B cell (primary cell): Measurements from ENCODE around the gene GIMD1. TPM values are rescaled to one million over a fixed set of nuclear protein-coding genes. Genes with fewer than 3 reads are reported as not detected.

Experiments
- ATAC-seq: fragments of 200-7000 bp; cut with Tn5 transposase; one replicate; pipeline ENCODE4 v1.10.0; 2021; ENCODE audit warnings: low read depth, mild to moderate bottlenecking, moderate number of reproducible peaks, moderate library complexity
- CTCF ChIA-PET: fragments of 350-600 bp; sonication (Branson Sonifier 250); formaldehyde crosslinking; loops from one replicate; lab custom pipeline; 2021; ENCODE audit warnings: antibody characterized with exemption, inconsistent platforms; lab: Charles Lee
- POLR2A ChIA-PET: fragments of 350-600 bp; sonication (Branson Sonifier 250); formaldehyde crosslinking; loops from one replicate; lab custom pipeline; 2021; ENCODE audit warnings: antibody characterized with exemption; lab: Charles Lee
- DNase-seq: peaks from one replicate; pipeline ENCODE4 v3.0.0; 2013
- H2AFZ ChIP-seq: 2 replicates; pipeline ENCODE4 v1.6.1; 2012; ENCODE audit warnings: mild to moderate bottlenecking, low read depth, low read length; ENCODE audit not compliant: insufficient read depth, poor library complexity, severe bottlenecking
- H3K27ac ChIP-seq, 2 donors: 1 replicate in 1 of 2; 2 replicates in 1 of 2; pipeline ENCODE4 v1.5.1; 2012 to 2013; ENCODE audit warnings: low read length in 2 of 2, mild to moderate bottlenecking in 2 of 2, moderate library complexity in 1 of 2
- H3K27me3 ChIP-seq, 4 experiments: fragments of 200-600 bp in 1 of 4; sonication (generic) in 1 of 4; replicated peaks in 1 of 4; 1 replicate in 2 of 4; 2 replicates in 2 of 4; pipeline versions ENCODE4 v1.6.1 to v1.7.0; 2013 to 2016; ENCODE audit warnings: low read length in 3 of 4, mild to moderate bottlenecking in 2 of 4, mixed read lengths in 1 of 4, moderate library complexity in 1 of 4; ENCODE audit not compliant: insufficient read depth in 4 of 4, control insufficient read depth in 3 of 4; ENCODE audit errors: control extremely low read depth in 1 of 4
- H3K36me3 ChIP-seq, 2 experiments: replicated peaks in 1 of 2; 1 replicate in 1 of 2; 2 replicates in 1 of 2; pipeline versions ENCODE4 v1.6.1 to v1.7.1; 2013; ENCODE audit warnings: low read length in 1 of 2; ENCODE audit not compliant: insufficient read depth in 2 of 2, control insufficient read depth in 1 of 2; ENCODE audit errors: control extremely low read depth in 1 of 2, extremely low read depth in 1 of 2
- H3K4me1 ChIP-seq, 2 donors: fragments of 200-600 bp in 1 of 2; sonication (generic) in 1 of 2; 1 replicate in 1 of 2; 2 replicates in 1 of 2; pipeline versions ENCODE4 v1.5.1 to v1.6.1; 2013 to 2017; ENCODE audit warnings: low read length in 2 of 2; ENCODE audit not compliant: control insufficient read depth in 2 of 2, insufficient read depth in 2 of 2
- H3K4me2 ChIP-seq: replicated peaks from 2 replicates; pipeline ENCODE3; 2012; ENCODE audit warnings: mild to moderate bottlenecking, low read depth, low read length; ENCODE audit not compliant: poor library complexity, severe bottlenecking
- H3K4me3 ChIP-seq, 5 experiments: fragments of 200-600 bp in 1 of 5; sonication (generic) in 1 of 5; 1 replicate in 3 of 5; 2 replicates in 2 of 5; pipeline versions ENCODE4 v1.5.1 to v1.7.0; 2011 to 2016; ENCODE audit warnings: low read length in 4 of 5, mild to moderate bottlenecking in 4 of 5, low read depth in 2 of 5, control low read depth in 1 of 5, moderate library complexity in 1 of 5; ENCODE audit not compliant: insufficient read depth in 1 of 5; ENCODE audit errors: control extremely low read depth in 1 of 5, extremely low read depth in 1 of 5
- H3K79me2 ChIP-seq: fragments of 200-600 bp; sonication (generic); one replicate; pipeline ENCODE4 v1.6.0; 2016; ENCODE audit warnings: low read length; ENCODE audit not compliant: control insufficient read depth, insufficient read depth
- H3K9ac ChIP-seq: fragments of 200-600 bp; sonication (generic); 2 replicates; pipeline ENCODE4 v1.6.1; 2017; ENCODE audit warnings: mild to moderate bottlenecking, low read length, moderate library complexity
- H3K9me3 ChIP-seq, 3 donors: one replicate each; pipeline versions ENCODE4 v1.6.1 to v1.7.1; 2013; ENCODE audit warnings: low read length in 2 of 3; ENCODE audit not compliant: control insufficient read depth in 2 of 3, insufficient read depth in 1 of 3; ENCODE audit errors: control extremely low read depth in 1 of 3
- H4K20me1 ChIP-seq: 2 replicates; pipeline ENCODE4 v1.6.0; 2012; ENCODE audit warnings: mild to moderate bottlenecking, low read length; ENCODE audit not compliant: insufficient read depth, control insufficient read depth, poor library complexity, severe bottlenecking
- H3K27ac Mint-ChIP-seq: one replicate; pipeline ENCODE4 v1.8.0; 2021; ENCODE audit warnings: mixed read lengths
- H3K27me3 Mint-ChIP-seq: one replicate; pipeline ENCODE4 v1.8.0; 2021; ENCODE audit warnings: mixed read lengths
- H3K4me1 Mint-ChIP-seq: one replicate; pipeline ENCODE4 v1.8.0; 2021; ENCODE audit warnings: mixed read lengths
- H3K4me3 Mint-ChIP-seq: one replicate; pipeline ENCODE4 v1.8.0; 2021; ENCODE audit warnings: mixed read lengths
- H3K9me3 Mint-ChIP-seq: one replicate; pipeline ENCODE4 v1.8.0; 2022; ENCODE audit warnings: mixed read lengths; ENCODE audit not compliant: insufficient read depth
- CTCF ChIP-seq: fragments of 200-600 bp; IDR thresholded peaks from one replicate; pipeline ENCODE4 v1.8.0; 2022; ENCODE audit warnings: antibody characterized with exemption, mild to moderate bottlenecking
- EZH2 ChIP-seq: IDR thresholded peaks from 2 replicates; pipeline ENCODE4 v1.6.1; 2012; ENCODE audit warnings: borderline replicate concordance, low read depth, mild to moderate bottlenecking, moderate library complexity, low read length; ENCODE audit not compliant: insufficient read depth, poor library complexity, severe bottlenecking
- WGBS: methylation state at CpG from one replicate; pipeline ENCODE4 v1.1.5; 2013; ENCODE audit warnings: missing lambda C conversion rate; ENCODE audit not compliant: insufficient coverage; 5-methylcytosine and 5-hydroxymethylcytosine counted together
- intact Hi-C: fragments of 100-400 bp; cut with micrococcal nuclease; formaldehyde crosslinking; loops from one replicate; pipeline ENCODE4 v1.10.0; 2022
- polyA plus RNA-seq: library from polyadenylated mRNA; depleted of rRNA; stranded (reverse); fragments of >200 nt; gene quantifications from 2 replicates; pipeline ENCODE4 v1.2.3, GENCODE V29; 2012
- total RNA-seq, 2 donors: library from RNA; stranded (reverse); fragments of 120-200 nt in 1 of 2; gene quantifications; 1 replicate in 1 of 2; 2 replicates in 1 of 2; pipeline versions ENCODE4 v1.2.3 to v1.2.4, GENCODE V29; 2013 to 2022

Gene GIMD1
- total and polyA plus RNA-seq, 2 donors (not counting 1 experiment from before 2014, with no cell fraction given) = not detected

GRCh38 chr4:106315476-106315967 lies 53.1 kb downstream of the GIMD1 start:
- H3K4me1 ChIP-seq = peaks cover 19 to 26% of the 10 kb centered on the region in 2 donors
- peaks cover 24% of the 10 kb centered on the region for H3K4me1 Mint-ChIP-seq
- DNase-seq = no peak
- peaks cover 0 to 4% of the 10 kb centered on the region in 2 experiments for H3K36me3 ChIP-seq
- H3K4me3 Mint-ChIP-seq = no peak overlapping the region
- H3K27ac Mint-ChIP-seq = no peak overlapping the region
- H3K9me3 ChIP-seq = peaks cover 0 to under 1% (median 0%) of the 10 kb centered on the region in 3 donors
- peak overlapping the region; percentile 95 to 98 for H3K27ac ChIP-seq
- WGBS = 1% methylated on average over 10 of the region's 13 CpGs
- H2AFZ ChIP-seq = peak overlapping the region; percentile 91
- TF ChIP-seq CTCF (no peak), EZH2 (no peak)
- H3K27me3 Mint-ChIP-seq = no peaks in the 10 kb centered on the region
- peaks cover 87% of the 10 kb centered on the region for H3K79me2 ChIP-seq
- peak overlapping the region; percentile 82 for H3K4me2 ChIP-seq
- peak; percentile 7 for ATAC-seq
- H3K27me3 ChIP-seq = no peaks in the 10 kb centered on the region
- no peaks in the 10 kb centered on the region for H3K9me3 Mint-ChIP-seq
- intact Hi-C loops = loop anchor here (5.0 to 10.0 kb wide), 3 partner anchors 1168 to 1669 kb away; partner anchors contain the start of genes CYP2U1, HADH and TET2
- ChIA-PET POLR2A (interaction anchor here (0.7 kb wide), 1 partner anchor 112 kb away, joined by 3 read pairs; no protein-coding TSS in a partner anchor), CTCF (interaction anchor here (1.0 kb wide), 1 partner anchor 11 kb away, joined by 4 read pairs; no protein-coding TSS in a partner anchor)
- H4K20me1 ChIP-seq = no peaks in the 10 kb centered on the region
- H3K9ac ChIP-seq = peak overlapping the region; percentile 98
- H3K4me3 ChIP-seq = peak overlapping the region; percentile 77 to 98 (median 82)

DNA sequence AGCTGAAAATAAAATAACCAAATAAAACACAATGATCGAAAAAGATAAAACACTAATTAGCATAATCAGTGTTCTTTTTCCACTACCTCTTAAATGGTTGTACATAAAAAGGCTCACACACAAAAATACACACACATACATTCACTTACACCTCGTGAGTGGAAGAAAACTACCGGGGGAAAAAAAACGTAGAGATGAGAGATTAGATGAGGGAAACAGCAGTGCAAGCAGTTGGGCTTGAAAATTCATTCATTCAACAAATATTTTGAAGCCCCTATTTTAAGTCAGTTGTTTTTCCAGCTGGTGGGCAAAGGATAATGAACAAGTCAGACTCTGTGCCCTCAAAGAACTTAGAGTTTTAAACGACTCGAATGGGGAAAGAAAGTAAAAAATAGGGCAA lies 53.6 kb downstream of the GIMD1 start:
- ATAC-seq = no peak
- Histone ChIP-seq H4K20me1 (no peaks in the 10 kb centered on the region), H3K4me1 (peaks cover 19 to 26% of the 10 kb centered on the region in 2 donors), H3K27ac (peak overlapping the region; percentile 95 to 98), H3K4me3 (peak overlapping the region; percentile 77 to 98 (median 82)), H3K4me2 (peak overlapping the region; percentile 82), H3K9me3 (no peaks in the 10 kb centered on the region), H3K27me3 (no peaks in the 10 kb centered on the region), H2AFZ (peak overlapping the region; percentile 91), H3K79me2 (peaks cover 87% of the 10 kb centered on the region), H3K9ac (peak overlapping the region; percentile 98), H3K36me3 (no peaks in the 10 kb centered on the region)
- intact Hi-C loops = loop anchor here (5.0 to 10.0 kb wide), 3 partner anchors 1168 to 1670 kb away; partner anchors contain the start of genes CYP2U1, HADH and TET2
- no peak overlapping the region for H3K4me3 Mint-ChIP-seq
- H3K9me3 Mint-ChIP-seq = no peaks in the 10 kb centered on the region
- POLR2A ChIA-PET = no interaction called here
- no peaks in the 10 kb centered on the region for H3K27me3 Mint-ChIP-seq
- peak overlapping the region; percentile 82 for H3K27ac Mint-ChIP-seq
- WGBS = 100% methylated on average over 1 of the region's 6 CpGs
- TF ChIP-seq EZH2 (no peak), CTCF (no peak)
- peaks cover 24% of the 10 kb centered on the region for H3K4me1 Mint-ChIP-seq
- DNase-seq = no peak
- CTCF ChIA-PET = no interaction called here
